ENCODE measurements around the gene HHLA2.

Gene HHLA2

GRCh38 chr3:108393128-108393900, 97.0 kb downstream of the HHLA2 start:
- DNase-seq (ENCODE audit: low spot score), result no peak

DNA sequence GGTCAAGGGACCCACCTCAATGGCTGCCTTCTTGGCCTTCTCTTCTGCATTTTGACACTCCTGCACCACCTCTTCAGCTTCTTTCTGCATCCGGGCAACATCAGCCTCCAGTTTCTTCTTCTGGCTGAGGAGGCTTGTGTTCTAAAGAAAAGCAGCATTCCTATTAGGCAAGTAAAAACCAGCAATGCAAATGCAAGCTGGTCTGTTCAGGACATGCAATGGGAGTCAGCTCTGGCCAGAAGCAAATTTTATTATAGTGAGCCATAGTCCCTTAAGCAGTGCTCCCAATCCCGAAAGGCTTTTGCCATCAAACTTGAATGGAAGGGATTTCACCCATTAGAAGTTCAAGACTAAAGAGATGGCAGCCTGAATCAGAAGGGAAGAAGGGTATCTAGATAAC, 97.7 kb downstream of the HHLA2 start:
- no peak for DNase-seq (ENCODE audit: low spot score)

DNA sequence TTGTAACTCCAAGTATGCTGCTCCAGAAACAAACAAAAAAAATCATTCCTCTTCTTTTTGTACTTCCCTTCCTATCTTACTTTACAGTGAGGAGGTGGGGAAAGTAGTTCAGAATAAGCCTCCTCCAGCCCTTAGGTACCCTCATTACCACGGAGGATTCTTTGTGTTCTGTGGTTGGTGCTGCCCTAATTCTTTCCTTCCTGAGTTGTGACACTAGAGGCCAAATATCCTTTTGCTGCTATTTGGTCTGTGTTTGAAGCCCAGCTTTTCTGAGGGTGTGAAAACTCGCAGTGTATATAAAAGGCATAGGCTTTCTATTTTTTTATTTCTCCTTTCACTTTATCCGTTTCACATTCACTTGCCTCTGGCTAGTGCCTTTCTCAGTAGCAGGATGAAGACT, 98.2 kb downstream of the HHLA2 start:
- DNase-seq (ENCODE audit: low spot score), result no peak

- DNase-seq (ENCODE audit: low spot score), result no peak
Observed at GRCh38 chr3:108396336-108396735, 100.0 kb downstream of the HHLA2 start.

DNA sequence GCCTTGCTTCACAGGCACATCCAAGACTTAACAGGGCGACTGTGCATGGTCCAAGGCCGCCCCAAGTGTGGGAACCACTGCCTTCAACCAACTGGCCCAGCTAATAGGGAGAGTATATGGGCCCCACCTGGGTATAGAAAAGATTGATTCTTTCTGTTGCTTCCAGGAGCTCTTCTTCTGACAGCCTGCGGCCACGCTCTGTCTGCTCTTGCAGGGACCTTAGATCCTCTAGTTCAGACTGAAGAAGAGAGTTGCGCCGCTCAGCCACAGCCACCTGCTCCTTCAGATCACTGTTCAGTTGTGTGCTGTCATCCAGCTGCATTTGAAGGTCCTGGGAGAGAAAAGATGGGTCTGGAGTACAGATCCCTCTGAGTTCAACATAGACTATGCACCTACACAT, 102.2 kb downstream of the HHLA2 start:
- no peak for DNase-seq (ENCODE audit: low spot score)

GRCh38 chr3:108401836-108402235, 105.5 kb downstream of the HHLA2 start:
- DNase-seq (ENCODE audit: low spot score), result no peak

DNA sequence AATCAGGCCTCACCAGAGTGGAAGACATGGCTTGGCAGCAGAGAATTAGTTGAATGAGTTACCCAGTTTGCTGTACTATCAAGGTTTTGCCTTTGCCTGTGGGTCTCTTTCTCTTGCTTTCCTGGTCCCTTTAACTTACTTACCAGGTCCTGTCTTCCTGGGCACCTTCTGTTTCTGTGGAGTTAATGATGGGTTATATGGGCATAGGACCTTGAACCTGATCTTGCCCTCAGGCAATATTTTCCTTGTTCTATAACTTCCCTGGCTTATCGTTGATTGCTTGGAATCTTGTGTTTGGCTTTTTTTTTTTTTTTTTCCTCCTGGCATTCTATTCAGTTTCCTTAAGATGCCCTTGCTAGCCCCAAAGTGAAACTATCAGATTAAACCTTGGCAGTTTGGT, 106.8 kb downstream of the HHLA2 start:
- no peak for DNase-seq (ENCODE audit: low spot score)

DNA sequence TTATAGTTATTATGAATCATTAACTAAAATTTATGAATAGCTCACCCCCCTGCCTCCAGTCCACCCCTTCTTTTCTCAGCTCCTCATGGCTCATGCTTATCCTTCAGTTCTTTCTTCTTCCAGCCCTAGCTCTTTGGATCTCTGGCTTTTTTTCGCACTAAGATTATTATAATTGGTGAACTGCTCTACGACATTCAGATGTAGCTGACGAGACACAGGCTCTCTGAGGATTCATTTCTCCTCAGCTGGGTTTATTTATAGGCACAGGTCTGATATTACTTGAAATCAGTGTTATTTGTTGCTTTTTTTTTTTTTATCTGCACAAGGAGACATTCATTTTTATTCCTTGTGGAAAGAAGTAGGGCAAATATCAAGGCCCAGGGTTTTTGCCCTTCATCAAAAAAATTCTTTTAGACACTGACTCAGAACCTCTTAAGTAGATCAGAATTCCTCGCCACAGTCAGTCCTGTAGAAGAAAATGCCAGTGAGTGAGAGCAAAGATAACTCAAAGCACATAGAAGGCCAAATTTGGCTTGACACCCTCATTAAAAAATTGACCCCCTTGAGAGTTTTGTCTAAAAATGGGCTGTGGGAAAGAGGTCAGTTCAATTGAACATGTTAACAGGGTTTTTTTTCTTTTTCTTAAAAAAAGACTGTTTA, 107.5 kb downstream of the HHLA2 start:
- DNase-seq (ENCODE audit: low spot score), result no peak

DNA sequence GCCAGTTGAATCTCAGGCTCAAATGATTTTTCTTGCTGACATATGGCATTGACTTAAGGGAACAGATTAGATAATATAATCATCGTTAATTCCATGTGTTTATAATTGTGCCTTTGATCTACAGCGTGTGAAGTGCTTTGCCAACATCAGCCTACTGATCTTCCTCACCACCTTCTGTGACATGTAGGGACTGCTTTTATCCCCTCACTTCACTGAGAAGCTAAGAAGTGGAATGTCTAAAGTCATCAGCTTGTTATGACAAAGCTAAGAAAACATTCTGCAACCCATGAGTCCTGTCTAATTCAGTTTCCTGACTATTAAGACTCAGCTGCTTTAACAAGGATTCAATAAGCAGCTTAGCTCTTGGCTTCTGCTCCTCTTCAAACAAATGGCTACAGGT, 108.0 kb downstream of the HHLA2 start:
- no peak for DNase-seq (ENCODE audit: low spot score)

- no peak for DNase-seq (ENCODE audit: low spot score)
Observed at GRCh38 chr3:108406063-108406660, 109.8 kb downstream of the HHLA2 start.

GRCh38 chr3:108406661-108407206, 110.4 kb downstream of the HHLA2 start:
- DNase-seq (ENCODE audit: low spot score), result no peak

DNA sequence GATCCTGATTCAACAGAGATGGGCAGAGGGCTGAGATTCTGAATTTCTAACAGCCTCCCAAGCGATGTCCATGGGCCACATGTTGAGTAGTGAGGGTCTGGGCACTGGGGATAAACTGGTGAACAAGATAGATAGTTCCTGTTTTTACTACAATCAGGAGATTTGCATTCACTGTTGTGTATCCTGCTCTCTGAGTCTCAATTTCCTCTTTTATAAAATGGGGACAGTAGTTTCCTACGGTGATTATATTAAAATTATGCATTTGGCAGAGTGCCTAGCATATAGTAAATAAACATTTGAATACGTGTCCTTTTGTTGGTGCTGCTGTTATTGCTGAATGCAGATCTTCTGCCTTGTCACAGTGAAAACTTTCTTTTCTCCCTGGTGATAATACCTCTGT, 111.5 kb downstream of the HHLA2 start:
- no peak for DNase-seq (ENCODE audit: low spot score)

DNA sequence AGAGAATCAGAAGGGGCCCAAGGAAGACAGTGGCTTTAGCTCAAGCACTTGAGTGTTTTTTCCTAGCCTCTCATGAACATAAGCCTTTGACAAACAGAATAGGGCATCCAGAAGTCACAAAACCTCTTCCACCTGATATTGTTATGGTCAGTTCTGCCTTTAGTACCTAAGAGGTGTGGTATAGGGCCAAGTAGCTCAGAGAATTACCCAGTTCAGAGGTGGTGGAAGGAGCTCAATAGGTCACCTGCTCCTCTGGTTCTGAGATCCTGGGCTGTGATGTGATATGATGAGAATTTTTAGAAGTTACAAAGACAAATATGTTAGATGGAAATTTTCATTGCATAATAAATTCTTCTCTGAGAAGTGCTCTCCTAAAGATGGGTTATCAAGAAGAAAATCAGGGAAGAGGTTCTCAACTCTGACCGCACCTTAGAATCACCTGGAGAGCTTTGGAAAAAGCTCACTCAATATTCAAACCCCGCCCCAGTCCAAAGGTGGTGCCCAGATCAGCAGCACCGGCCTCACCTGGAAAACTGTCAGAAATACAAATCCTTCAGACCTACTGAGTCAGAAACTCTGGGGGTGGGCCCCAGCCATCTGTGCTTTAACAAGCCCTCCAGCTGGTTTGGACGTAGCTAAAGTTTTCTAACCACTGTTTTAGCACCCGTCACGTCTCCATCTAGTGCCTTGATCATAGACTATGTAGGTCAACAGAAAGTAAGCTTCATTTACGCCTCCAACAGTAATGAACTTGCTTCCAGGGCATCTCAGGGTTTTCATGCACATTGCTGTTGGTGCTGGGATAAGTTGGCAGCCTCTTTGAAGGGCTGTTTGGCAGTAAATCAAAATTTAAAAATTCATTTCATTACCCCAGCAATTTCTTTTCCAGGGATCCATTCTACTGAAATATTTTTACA, 112.8 kb downstream of the HHLA2 start:
- DNase-seq (ENCODE audit: low spot score), result no peak

- DNase-seq (ENCODE audit: low spot score), result no peak
Observed at GRCh38 chr3:108409800-108410178, 113.4 kb downstream of the HHLA2 start.

- no peak for DNase-seq (ENCODE audit: low spot score)
Observed at GRCh38 chr3:108410531-108410984, 114.2 kb downstream of the HHLA2 start.

DNA sequence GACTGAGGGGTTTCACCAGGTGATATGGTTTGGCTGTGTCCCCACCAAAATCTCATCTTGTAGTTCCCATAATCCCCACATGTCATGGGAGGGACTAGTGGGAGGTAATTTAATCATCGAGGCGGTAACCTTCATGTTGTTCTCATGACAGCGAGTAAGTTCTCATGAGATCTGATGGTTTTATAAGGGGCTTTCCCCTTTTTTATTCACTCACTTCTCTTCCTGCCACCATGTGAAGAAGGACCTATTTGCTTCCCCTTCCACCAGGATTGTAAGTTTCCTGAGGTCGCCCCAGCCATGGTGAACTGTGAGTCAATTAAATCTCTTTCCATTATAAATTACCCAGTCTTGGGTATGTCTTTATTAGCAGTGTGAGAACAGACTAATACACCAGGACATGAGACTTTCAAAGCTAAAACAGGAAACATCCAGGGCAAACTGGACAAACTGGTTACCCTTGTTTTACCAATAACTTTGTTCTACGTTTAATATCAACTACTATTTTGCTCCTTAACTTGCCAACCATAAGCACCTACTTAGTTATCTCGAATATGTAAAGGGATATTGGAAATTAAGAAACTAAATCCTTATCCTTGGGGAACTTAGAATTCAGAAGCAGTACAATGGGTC, 115.9 kb downstream of the HHLA2 start:
- DNase-seq (ENCODE audit: low spot score), result no peak

- no peak for DNase-seq (ENCODE audit: low spot score)
Observed at GRCh38 chr3:108414007-108414406, 117.7 kb downstream of the HHLA2 start.

- DNase-seq (ENCODE audit: low spot score), result no peak
Observed at GRCh38 chr3:108415661-108416060, 119.3 kb downstream of the HHLA2 start.

GRCh38 chr3:108416111-108416869, 119.9 kb downstream of the HHLA2 start:
- DNase-seq (ENCODE audit: low spot score), result no peak

GRCh38 chr3:108420926-108421325, 124.6 kb downstream of the HHLA2 start:
- no peak for DNase-seq (ENCODE audit: low spot score)
